Measurements from ENCODE around the gene ING1.
"Not testable (repeated sequence)": the region's sequence is repeated elsewhere in the genome, so short reads cannot be mapped to it uniquely, and the experiment has no call there.

Gene ING1

GRCh38 chr13:110715395-110716246 is 2.1 kb downstream of the ING1 start:
- DNase-seq (ENCODE audit: low read depth) = peak; percentile 93

GRCh38 chr13:110716247-110716515 is 2.7 kb downstream of the ING1 start:
- DNase-seq (ENCODE audit: low read depth) = no peak

DNA sequence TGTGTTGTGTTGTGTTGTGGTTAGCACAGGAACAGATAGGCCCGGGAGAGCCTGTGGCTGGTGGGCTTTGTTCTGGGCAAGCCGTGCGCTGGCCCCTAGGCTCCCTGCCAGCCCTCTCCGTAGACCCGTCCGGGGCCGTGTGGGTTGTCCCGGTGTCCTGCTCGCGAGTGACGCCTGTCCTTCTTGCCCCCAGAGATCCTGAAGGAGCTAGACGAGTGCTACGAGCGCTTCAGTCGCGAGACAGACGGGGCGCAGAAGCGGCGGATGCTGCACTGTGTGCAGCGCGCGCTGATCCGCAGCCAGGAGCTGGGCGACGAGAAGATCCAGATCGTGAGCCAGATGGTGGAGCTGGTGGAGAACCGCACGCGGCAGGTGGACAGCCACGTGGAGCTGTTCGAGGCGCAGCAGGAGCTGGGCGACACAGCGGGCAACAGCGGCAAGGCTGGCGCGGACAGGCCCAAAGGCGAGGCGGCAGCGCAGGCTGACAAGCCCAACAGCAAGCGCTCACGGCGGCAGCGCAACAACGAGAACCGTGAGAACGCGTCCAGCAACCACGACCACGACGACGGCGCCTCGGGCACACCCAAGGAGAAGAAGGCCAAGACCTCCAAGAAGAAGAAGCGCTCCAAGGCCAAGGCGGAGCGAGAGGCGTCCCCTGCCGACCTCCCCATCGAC is 5.7 kb downstream of the ING1 start:
- no peak for DNase-seq (ENCODE audit: low read depth)

- DNase-seq (ENCODE audit: low read depth) = no peak
Observed at GRCh38 chr13:110722971-110723370, 9.5 kb downstream of the ING1 start.

DNA sequence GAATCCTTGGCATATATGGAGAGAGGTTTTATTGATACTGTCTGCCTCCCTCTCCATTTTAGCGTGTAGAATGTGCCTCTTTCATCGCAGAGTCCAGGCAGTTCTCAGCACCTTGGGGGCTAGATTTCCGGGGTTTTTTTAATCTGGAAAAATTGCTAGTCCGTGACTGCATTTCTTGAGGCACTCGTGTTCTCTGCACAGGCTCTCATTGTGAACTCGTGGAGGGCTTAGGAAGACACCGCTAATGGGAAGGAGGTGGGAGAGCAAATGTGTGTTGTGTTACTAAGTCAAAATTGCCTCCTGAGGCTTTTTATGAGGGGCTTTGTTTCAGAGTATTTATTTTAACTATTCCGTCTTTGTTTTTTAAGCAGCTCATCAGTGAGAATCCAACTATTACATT is 10.1 kb downstream of the ING1 start:
- DNase-seq (ENCODE audit: low read depth) = no peak

GRCh38 chr13:110726153-110726552 is 12.7 kb downstream of the ING1 start:
- not testable (repeated sequence) for DNase-seq (ENCODE audit: low read depth)

DNA sequence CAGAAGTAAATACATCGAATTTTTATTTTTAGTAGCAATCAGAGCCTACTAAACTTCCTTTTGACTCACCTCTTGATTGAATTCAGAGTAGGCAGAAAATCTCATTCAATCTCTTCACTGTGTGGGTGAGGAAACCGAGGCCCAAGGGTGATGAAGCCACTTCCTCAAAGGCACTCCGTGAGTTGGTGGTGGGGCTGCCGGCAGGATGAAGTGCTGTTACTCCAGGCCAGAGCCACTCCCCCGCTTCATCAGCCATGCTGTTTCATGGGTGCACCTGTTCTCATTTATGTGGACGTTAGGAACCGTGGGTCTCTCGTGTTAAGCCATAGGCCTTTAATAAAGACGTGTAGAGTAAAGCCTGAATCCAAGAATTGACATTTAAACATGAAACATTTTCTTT is 13.2 kb downstream of the ING1 start:
- peak; percentile 42 for DNase-seq (ENCODE audit: low read depth)

DNA sequence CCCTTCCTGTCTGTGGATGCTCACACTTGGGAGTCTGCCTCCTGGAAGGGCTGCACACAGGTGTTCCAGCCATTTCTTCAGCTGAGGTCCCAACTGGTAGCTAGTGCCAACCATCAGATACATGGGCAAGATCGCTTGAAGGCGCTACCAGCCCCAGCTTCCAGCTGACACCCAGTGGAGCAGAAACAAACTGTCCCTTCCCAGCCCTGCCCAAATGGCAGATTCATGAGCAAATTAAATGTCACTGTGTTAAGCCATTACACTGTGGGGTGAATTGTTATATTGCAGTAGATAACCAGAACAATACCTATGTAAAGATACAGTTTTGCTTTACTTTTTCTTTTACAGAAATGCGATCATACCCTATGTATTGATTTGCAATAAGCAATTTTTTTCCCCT is 17.6 kb downstream of the ING1 start:
- no peak for DNase-seq (ENCODE audit: low read depth)

DNA sequence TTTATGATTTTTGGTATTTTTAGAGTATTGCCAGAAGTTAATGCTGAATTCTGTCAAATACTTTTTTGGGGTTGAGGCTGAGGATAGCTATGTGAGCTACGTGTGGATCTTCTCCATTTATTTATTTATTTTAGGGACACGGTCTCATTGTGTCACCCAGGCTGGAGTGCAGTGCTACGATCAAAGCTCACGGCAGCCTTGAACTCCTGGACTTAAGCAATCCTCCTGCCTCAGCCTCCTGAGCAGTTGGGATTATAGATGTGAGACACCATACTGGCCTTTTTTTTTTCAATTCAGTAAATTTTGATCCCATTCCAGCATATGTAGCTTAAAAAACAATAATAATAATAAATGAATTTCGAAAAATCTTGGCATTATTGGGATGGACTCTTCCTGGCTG is 21.1 kb downstream of the ING1 start:
- DNase-seq (ENCODE audit: low read depth) = no peak

DNA sequence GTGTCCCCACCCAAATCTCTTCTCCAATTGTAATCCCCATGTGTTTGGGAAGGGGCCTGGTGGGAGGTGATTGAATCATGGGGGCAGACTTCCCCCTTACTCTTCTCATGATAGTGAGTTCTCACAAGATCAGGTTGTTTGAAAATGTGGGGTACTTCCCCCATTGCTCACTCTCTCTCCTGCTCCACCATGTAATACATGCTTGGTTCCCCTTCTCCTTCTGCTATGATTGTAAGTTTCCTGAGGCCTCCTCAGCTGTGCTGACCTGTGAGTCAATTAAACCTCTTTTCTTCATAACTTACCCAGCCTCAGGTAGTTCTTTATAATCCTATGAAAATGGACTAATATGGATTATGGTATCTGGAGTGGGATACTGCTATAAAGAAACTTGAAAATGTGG is 24.1 kb downstream of the ING1 start:
- DNase-seq (ENCODE audit: low read depth) = no peak

GRCh38 chr13:110743687-110744086 is 30.2 kb downstream of the ING1 start:
- DNase-seq (ENCODE audit: low read depth) = no peak

DNA sequence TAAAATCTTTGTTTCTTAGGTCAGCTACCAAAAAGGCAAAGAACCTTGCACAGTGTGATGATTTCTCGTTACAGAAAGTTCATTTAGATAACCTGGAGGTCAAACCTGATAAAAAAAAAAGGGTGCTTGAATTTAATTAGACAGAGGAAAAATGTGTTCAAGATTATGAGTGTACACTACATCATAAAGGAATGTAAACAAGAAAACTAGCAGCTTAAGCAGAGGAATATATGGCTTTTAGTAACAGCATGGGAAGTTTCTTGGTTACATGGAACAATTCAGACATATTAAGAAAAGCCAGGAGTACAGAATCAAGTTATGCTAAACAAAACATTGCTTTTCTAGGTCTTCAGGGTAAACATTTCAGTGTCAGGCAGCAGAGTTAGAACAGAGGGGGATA is 32.9 kb downstream of the ING1 start:
- DNase-seq (ENCODE audit: low read depth) = no peak

GRCh38 chr13:110748271-110748670 is 34.8 kb downstream of the ING1 start:
- no peak for DNase-seq (ENCODE audit: low read depth)

GRCh38 chr13:110756219-110756631 is 42.7 kb downstream of the ING1 start:
- DNase-seq (ENCODE audit: low read depth) = no peak

DNA sequence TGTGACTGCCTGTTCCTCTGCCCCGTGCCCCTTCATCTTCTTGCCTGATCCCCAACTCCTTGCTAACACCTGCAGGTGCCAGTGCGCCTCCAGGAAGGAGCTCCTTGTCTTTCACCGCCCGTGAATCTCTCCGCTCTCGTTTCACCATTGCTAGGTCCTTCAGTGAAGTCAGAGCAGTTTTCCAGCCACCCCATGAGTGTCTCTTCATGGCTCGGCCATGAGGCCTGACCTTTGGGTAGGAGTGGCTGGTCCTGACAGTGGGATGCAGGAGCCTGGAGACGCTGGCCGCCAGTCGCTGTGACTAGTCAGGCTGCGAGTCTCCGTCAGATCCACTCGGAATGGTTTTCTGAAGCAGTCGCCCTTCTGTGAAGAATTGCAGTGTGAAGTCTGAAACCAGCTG is 43.8 kb downstream of the ING1 start:
- no peak for DNase-seq (ENCODE audit: low read depth)

- no peak for DNase-seq (ENCODE audit: low read depth)
Observed at GRCh38 chr13:110758195-110758805, 44.8 kb downstream of the ING1 start.

DNA sequence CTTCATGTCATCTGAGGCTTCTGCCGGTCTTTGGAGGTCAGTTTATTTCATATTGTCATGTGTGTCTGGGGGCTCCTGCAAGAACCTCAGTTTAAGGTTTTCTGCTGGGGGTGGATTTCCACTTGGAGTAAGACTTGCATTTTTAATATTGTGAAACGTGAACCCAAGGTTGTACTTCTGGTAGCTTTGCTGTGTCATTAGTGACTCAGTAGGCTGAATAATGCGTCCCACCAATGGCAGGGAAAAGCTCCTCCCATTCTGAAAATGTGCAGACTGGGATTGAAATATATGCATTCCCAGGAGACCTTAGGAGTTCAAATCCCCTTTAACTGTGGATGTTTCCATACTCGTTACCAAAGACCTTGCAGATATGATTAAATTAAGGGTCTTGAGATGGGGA is 46.2 kb downstream of the ING1 start:
- DNase-seq (ENCODE audit: low read depth) = no peak

GRCh38 chr13:110760611-110761010 is 47.1 kb downstream of the ING1 start:
- no peak for DNase-seq (ENCODE audit: low read depth)

DNA sequence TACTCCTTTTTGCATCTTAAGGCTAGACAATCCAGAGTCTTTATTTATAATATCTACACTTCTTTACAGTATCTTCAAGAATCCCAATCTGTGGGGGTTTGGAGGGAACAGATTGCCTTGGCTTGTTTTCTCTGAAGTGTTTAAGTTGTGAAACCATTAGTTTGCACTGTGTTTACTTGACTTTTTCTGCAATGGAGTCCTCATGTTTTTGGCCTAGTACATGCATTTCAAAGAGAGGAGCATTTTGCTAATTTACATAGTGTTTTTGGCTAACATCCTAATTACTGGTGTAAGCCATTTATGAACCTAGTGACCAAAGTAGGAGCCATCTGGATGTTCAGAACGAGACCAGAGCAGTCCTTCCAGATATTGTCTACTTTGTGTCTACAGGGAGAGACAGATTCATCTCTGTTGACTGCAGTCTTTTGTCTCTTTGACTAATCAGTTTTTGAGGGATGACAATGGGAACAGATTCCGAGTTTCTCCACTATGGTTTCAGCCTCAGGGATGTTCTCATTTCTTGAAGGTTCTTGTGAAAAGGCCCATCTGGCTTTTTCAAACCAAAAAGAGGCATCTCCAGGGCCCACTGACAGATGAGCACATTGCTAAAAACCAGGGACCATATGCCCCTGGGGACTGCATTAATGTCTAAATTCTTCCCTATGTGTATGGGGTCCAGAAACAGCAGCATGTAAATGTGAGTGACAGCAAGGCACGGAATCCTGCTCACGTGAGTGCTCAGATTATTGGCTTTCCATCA is 53.4 kb downstream of the ING1 start:
- no peak for DNase-seq (ENCODE audit: low read depth)

- DNase-seq (ENCODE audit: low read depth) = no peak
Observed at GRCh38 chr13:110767476-110767875, 54.0 kb downstream of the ING1 start.

GRCh38 chr13:110769097-110769496 is 55.6 kb downstream of the ING1 start:
- no peak for DNase-seq (ENCODE audit: low read depth)

GRCh38 chr13:110770678-110771077 is 57.2 kb downstream of the ING1 start:
- DNase-seq (ENCODE audit: low read depth) = no peak

DNA sequence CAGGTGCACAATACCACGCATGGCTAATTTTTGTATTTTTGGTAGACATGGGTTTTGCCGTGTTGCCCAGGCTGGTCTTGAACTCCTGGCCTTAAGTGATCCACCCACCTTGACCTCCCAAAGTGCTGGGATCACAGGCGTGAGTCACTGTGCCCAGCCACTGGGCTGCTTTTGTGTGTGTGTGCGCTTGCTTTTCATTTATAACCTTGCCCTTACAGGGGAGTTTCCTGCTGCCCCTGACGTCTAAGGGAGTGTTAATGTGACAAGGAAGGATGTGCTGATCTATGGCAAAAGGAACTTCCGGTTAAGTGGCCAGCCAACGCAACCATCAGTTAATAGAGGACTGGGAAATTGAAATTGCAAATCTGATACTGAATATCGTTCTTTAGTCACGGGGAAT is 57.7 kb downstream of the ING1 start:
- no peak for DNase-seq (ENCODE audit: low read depth)

Measured in activated T-helper 9 cell treated with anti-CD3 and anti-CD28 coated beads, Interleukin-2, amount 50 U/mL, for 16 hours (primary cell).